ENCODE data around the gene MBOAT1. TPM values are rescaled to one million over a fixed set of nuclear protein-coding genes. Genes with fewer than 3 reads are reported as not detected.
A peak's percentile ranks its signal among the peaks of the same experiment; 100 is the strongest.

The MBOAT1 gene, protein sequence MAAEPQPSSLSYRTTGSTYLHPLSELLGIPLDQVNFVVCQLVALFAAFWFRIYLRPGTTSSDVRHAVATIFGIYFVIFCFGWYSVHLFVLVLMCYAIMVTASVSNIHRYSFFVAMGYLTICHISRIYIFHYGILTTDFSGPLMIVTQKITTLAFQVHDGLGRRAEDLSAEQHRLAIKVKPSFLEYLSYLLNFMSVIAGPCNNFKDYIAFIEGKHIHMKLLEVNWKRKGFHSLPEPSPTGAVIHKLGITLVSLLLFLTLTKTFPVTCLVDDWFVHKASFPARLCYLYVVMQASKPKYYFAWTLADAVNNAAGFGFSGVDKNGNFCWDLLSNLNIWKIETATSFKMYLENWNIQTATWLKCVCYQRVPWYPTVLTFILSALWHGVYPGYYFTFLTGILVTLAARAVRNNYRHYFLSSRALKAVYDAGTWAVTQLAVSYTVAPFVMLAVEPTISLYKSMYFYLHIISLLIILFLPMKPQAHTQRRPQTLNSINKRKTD
- 1 to 10 TPM; 1.9 to 7.9 (median 3.9) TPM for total RNA-seq
- 1 to 10 TPM; 1.5 to 3.7 TPM for polyA plus RNA-seq
- long read RNA-seq, donor 1, partial matches to known transcripts: 0 of 4 reads
- long read RNA-seq, donor 1, other reads (novel, unspliced or antisense): 2 of 4 reads
- long read RNA-seq, donor 2, partial matches to known transcripts: 0 of 4 reads
- long read RNA-seq, donor 2, other reads (novel, unspliced or antisense): 4 of 4 reads
- long read RNA-seq, donor 3, partial matches to known transcripts: 2 of 8 reads
- long read RNA-seq, donor 3, other reads (novel, unspliced or antisense): 4 of 8 reads

DNA sequence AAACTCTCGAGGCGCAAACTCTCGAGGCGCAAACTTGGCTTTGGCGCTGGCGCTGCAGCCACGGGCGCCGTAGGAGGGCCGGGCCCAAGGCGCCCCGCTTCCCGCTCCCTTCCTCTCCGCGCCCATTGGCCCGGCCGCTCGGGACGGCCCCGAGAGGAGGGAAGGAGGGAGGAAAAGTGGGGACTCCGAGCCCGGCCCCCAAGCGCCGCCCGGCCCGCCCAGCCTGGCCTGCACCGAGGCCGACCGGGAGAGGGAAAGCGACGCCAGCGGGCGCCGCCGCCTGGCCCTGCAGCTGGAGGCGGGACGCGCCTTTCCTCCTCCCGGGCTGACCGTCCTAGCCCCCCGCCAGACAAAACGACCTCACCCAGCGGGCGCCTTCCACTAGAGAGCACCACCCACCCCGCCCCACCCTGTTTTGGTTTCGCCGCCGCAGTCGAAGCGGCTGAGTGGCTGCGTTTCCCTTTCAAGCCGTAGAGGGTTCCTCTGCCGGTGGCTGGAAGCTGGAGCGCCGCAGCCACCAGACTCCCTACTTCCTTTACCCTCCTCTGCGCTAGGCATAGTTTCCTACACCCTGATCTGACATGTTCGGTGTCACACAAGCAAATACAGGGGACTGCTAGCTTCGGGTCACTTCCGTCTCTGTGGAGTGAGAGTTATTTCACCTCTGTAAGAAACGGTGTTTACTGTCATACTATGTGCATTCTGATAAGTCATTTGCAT, at the start of gene MBOAT1:
TSS of gene MBOAT1 (minus strand) at position 78 of the 720 bp plus-strand sequence. CDS start 235 bp downstream, outside the sequence.
- Histone ChIP-seq H3K27ac (peak within 1 kb of the TSS; percentile 66 to 94 (median 91)), H3K4me1 (peaks cover 2 to 56% (median 32%) of the 10 kb centered on the region in 9 donors), H3K36me3 (no peaks in the 10 kb centered on the region), H3K9me3 (no peaks in the 10 kb centered on the region), H3K4me3 (peak within 1 kb of the TSS; percentile 68 to 96 (median 87)), H3K27me3 (no peaks in the 10 kb centered on the region)
- 0% methylated on average over 42 to 58 of the region's 60 CpGs for WGBS, 2 donors
- TF ChIP-seq, protein P1, sequence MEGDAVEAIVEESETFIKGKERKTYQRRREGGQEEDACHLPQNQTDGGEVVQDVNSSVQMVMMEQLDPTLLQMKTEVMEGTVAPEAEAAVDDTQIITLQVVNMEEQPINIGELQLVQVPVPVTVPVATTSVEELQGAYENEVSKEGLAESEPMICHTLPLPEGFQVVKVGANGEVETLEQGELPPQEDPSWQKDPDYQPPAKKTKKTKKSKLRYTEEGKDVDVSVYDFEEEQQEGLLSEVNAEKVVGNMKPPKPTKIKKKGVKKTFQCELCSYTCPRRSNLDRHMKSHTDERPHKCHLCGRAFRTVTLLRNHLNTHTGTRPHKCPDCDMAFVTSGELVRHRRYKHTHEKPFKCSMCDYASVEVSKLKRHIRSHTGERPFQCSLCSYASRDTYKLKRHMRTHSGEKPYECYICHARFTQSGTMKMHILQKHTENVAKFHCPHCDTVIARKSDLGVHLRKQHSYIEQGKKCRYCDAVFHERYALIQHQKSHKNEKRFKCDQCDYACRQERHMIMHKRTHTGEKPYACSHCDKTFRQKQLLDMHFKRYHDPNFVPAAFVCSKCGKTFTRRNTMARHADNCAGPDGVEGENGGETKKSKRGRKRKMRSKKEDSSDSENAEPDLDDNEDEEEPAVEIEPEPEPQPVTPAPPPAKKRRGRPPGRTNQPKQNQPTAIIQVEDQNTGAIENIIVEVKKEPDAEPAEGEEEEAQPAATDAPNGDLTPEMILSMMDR (IDR thresholded peaks at IDR 0.05): peak in 4 of 9 donors; percentile 20 to 53 (median 50)
- ATAC-seq (peak; percentile 97 to 100 (median 98)), DNase-seq (peak; percentile 92 to 95)
- intact Hi-C loops (cut with DNase I): loop anchor here in 8 of 10 donors (2.0 to 10.0 kb wide), 12 partner anchors 35 to 1950 kb away; partner anchors contain the start of genes E2F3 (in 4 of the 8) and DEK (in 1 of the 8)

DNA sequence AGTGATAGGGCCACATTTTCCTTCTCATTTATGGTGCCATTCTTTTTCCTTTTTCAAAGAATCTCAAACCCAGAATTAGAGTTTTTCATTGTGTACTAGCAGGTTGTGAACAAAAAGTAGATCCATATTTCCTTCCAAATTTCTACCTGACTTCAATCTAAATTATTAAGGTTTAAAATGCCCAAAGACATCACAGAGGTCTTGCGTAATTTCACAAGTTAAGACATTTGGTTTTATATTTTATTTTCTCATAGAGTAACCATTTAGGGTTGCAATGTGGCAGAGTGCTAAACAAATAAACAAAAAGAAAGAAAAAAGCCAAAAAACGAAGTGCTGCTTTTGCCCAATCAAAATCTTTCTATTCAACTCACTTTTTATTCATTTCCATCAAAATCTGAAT, 49.4 kb upstream of the MBOAT1 start:
- TF ChIP-seq, protein P1 (IDR thresholded peaks at IDR 0.05): no peak
- Histone ChIP-seq H3K27ac (no peak overlapping the region), H3K4me3 (no peak overlapping the region), H3K4me1 (peaks cover 0 to 5% (median 0%) of the 10 kb centered on the region in 9 donors), H3K36me3 (no peaks in the 10 kb centered on the region), H3K27me3 (no peaks in the 10 kb centered on the region), H3K9me3 (peaks cover 0 to 17% (median 0%) of the 10 kb centered on the region in 11 donors)
- no peak for DNase-seq
- intact Hi-C loops (cut with DNase I): no loop called here
- WGBS, 2 donors: 80 to 81% methylated on average over 2 of the region's 2 CpGs
- ATAC-seq: no peak

DNA sequence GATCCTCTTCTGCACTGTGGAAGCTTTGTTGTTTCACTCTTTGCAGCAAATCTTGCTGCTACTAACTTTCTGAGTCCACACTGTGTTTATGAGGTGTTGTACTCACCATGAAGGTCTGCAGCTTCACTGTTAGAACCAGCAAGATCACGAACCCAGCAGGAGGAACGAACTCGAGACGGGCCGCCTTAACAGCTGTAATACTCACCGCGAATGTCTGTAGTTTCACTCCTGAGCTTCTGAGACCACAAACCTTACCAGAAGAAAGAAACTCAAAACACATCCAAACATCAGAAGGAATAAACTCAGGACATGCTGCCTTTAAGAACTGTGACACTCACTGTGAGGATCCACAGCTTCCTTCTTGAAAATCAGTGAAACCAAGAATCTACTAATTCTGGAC, 48.1 kb upstream of the MBOAT1 start:
- Histone ChIP-seq H3K4me3 (no peak overlapping the region), H3K27ac (no peak overlapping the region), H3K9me3 (peaks cover 0 to 17% (median 0%) of the 10 kb centered on the region in 11 donors), H3K27me3 (no peaks in the 10 kb centered on the region), H3K36me3 (no peaks in the 10 kb centered on the region), H3K4me1 (peaks cover 0 to 4% (median 0%) of the 10 kb centered on the region in 9 donors)
- TF ChIP-seq, protein P1 (IDR thresholded peaks at IDR 0.05): no peak
- DNase-seq (no peak), ATAC-seq (no peak)
- 96% methylated on average over 7 of the region's 7 CpGs for WGBS, 2 donors
- intact Hi-C loops (cut with DNase I): no loop called here

Measured in heart right ventricle (tissue), 16 donors.